ENCODE measurements around the gene TYW3.
"Not testable (repeated sequence)": the region's sequence is repeated elsewhere in the genome, so short reads cannot be mapped to it uniquely, and the experiment has no call there.

The TYW3 gene

DNA sequence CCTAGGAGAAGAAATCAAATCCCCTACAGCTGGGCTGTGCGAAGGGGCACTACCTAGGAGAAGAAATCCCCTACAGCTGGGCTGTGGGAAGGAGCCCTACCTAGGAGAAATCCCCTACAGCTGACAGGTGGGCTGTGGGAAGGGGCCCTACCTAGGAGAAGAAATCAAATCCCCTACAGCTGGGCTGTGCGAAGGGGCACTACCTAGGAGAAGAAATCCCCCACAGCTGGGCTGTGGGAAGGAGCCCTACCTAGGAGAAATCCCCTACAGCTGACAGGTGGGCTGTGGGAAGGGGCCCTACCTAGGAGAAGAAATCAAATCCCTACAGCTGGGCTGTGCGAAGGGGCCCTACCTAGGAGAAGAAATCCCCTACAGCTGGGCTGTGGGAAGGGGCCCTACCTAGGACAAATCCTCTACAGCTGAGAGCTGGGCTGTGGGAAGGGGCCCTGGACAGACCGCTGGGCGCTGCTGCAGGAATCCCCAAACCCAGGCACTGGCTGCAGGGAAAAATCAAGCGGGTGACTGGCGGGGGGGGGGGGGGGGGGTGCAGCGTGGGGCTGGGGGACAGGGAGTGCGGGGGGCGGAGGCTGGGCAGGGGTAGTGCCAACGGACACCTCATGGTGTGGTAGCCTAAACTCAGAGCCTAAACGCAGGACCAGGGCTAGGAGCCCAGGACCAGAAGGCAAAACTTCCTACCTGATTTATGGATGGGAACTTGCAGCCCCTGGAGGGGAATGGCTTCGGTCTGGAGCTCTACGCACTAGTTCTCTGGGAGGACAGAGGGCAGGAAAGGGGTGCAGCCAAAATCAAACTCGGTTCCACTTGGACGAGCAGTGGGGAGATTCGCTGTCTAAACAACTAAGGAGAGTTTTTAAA, 643 bp upstream of the TYW3 start:
- DNase-seq, result peak in 1 of 2 experiments; percentile 44

DNA sequence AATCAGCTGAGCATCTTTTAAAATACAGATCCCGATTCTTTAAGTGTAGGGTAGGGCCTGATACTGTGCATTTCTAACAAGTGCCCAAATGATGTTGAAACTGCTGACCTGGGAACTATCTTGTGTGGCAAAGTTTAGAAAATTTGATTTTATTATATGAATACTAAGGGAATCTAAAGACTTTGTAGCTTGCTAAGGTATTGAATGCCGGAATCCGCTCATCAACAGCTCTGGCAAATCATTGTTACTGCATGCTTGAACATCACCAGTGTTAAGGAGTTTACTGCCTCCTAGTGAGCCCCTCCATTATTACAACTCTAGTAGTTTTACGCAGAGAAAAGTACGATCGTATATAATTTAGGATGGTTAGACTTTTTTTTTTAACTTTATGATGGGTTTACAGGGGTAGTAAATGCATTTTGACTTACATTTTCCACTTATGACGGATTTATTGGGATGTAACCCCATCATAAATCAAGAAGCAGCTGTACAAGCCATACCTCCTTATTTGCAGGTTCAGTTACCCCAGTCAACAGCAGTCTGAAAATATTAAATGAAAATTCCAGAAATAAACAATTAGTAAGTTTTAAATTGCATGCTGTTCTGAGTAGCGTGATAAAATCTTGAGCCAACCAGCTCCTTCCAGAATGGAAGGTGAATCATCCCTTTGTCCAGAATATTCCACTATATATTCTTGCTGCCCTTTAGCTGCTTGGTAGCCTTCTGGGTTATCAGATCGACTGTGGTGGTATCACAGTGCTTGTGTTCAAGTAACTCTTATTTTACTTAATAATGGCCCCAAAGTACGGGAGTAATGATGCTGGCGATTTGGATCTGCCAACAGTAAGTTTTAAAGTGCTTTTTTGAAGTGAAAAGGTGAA, 892 bp downstream of the TYW3 start:
- peak; percentile 87 to 91 for DNase-seq

DNA sequence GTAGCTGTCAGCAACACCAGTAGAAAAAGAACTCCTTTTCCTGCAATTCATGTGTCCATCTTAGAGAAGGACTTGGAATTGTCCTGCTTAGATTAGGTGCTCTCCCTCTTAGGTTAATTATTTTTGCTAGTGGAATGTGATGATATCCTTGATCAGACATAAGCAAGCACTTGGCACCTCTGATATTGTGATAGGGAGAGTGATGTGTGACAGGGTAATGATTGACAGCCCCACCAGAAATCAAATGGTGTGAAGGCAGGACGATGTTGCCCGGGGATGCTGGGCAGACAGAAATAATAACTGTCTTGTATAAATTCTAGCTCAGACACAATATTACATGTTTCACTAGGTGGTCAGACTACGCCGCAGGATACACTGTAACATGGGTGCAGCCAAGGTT, 4.4 kb downstream of the TYW3 start:
- DNase-seq, result no peak

DNA sequence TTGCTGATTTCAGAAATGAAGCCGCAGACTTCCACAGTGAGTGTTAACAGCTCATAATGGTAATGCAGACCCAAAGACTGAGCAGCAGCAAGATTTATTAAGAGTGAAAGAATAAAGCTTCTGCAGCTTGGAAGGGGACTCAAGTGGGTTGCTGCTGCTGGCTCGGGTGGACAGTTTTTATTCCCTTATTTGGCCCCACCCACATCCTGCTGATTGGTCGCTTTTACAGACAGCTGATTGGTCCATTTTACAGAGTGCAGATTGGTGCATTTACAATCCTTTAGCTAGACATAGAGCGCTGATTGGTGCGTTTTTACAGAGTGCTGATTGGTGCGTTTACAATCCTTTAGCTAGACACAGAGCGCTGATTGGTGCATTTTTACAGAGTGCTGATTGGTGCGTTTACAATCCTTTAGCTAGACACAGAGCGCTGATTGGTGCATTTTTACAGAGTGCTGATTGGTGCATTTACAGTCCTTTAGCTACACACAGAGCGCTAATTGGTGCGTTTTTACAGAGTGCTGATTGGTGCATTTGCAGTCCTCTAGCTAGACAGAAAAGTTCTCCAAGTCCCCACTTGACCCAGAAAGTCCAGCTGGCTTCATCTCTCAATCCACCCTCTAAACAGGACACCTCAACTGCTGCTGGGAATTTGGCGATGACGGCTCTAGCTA, 7.5 kb downstream of the TYW3 start:
- DNase-seq, result not testable (repeated sequence)

DNA sequence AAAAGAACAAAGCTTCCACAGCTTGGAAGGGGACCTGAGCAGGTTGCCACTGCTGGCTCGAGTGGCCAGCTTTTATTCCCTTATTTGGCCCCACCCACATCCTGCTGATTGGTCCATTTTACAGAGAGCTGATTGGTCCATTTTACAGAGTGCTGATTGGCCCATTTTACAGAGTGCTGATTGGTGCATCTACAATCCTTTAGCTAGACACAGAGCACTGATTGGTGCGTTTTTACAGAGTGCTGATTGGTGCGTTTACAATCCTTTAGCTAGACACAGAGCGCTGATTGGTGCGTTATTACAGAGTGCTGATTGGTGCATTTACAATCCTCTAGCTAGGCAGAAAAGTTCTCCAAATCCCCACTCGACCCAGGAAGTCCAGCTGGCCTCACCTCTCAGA, 12.3 kb downstream of the TYW3 start:
- DNase-seq, result not testable (repeated sequence)

DNA sequence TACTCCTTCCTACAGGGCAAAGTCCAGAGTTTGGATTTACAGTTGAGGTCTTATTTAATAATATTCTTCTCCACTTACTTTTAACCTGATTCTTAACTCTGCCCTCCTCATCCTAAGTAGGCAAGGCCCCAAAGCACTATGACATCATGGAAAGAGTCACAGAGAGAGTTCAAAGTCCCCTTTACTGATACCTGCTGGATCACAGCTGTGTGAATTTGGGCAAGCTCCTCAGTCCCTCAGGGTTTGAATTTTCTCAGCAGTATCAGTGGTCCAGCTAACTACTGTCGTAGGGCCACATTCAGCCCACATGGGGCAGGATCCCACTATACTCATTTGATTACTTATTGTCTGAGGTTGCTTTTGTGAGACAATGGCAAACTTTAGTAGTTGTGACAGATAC, 16.0 kb downstream of the TYW3 start:
- no peak for DNase-seq

DNA sequence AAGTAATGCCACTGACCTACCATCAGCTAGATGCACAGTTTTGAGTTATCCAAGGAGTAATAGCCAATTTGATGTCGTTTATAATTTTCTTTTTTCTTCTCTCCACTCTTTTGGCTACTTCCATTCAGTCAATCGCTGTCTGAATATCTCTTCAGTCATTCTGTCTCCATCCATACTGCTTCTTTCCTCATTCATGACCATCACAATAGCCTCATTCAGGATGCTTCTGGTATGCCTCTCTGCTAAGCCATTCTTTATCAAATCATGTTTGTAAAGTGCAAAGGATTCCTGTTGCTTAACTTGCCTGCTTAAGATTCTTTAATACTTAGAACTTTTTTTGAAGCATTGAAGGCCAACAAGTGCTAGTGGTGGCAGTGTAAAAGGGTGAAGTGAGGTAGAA, 20.2 kb downstream of the TYW3 start:
- no peak for DNase-seq

DNA sequence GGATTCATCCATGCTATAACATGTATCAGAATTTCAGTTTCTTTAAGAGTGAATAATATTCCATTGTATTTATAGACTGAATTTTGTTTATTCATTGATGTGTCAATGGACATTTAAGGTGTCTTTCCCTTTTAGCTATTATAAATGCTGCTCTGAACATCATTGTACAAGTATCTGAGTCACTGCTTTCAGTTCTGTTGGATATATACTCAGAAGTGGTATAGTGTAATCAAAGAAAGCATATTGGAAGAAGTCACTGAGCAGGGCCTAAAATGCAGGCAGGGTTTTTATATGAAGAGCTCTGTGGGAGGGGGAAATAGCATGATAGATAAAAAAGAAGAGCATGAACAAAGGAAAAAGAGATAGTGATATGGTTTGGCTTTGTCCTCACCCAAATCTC, 22.5 kb downstream of the TYW3 start:
- no peak for DNase-seq

DNA sequence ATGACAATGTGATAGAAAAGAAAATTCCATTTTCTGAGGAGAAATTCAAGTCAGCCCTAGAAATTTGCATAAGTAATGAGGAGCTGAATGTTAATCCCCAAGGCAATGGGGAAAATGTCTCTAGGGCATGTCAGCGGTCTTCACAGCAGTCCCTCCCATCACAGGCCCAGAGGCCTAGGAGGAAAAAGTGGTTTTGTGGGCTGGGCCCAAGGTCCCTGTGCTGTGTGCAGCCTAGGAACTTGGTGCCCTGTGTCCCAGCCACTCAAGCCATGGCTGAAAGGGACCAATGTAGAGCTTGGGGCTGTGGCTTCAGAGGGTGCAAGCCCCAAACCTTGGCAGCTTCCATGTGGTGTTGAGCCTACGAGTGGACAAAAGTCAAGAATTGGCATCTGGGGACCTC, 23.7 kb downstream of the TYW3 start:
- not testable (repeated sequence) for DNase-seq

DNA sequence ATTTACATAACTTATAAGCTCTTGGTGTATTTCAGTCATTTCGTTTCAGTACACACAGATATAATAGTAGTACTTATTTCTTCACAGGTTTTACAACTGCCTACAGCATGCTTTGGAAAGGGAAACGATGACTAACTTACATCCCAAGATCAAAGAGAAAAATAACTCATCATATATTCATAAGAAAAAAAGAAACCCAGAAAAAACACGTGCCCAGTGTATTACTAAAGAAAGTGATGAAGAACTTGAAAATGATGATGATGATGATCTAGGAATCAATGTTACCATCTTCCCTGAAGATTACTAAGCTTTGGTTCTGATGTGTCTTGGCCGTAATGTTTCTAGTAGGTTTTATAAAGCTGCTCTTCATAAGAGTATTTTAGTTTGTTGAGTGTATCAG, 30.9 kb downstream of the TYW3 start:
- DNase-seq, result no peak

DNA sequence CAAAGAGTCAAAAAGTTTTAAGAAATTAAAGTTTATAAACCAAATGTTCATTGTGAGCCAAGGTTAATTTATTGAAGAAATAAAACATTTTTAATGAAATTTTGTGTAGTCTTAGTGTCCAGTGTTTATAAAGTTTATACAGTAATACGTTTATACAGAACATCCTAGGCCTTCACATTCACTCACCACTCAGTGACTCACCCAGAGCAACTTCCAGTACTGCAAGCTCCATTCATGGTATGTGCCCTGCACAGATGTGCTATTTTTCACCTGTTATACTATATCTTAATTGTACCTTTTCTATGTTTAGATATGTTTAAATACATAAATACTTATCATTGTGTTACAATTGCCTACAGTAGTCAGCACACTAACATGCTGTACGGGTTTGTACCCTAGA, 33.6 kb downstream of the TYW3 start:
- DNase-seq, result no peak

DNA sequence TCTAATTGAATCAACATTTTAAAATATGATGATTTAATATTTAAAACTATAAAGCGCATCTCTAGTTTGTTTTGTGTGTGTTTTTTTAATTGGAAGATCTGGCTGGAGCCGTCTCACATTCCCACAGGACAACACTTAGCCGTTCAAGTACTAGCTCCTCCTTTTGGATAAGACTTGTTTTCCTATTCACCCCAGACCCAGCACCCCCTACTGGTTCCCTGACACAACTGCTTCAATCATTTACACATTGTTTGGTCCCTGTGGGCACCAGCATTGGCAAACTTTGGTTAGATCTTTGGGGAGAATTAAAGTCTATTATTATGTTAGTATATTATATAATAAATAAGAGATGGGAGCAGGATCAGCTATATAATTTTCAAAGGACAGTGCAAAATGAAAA, 34.5 kb downstream of the TYW3 start:
- peak; percentile 31 to 57 for DNase-seq

DNA sequence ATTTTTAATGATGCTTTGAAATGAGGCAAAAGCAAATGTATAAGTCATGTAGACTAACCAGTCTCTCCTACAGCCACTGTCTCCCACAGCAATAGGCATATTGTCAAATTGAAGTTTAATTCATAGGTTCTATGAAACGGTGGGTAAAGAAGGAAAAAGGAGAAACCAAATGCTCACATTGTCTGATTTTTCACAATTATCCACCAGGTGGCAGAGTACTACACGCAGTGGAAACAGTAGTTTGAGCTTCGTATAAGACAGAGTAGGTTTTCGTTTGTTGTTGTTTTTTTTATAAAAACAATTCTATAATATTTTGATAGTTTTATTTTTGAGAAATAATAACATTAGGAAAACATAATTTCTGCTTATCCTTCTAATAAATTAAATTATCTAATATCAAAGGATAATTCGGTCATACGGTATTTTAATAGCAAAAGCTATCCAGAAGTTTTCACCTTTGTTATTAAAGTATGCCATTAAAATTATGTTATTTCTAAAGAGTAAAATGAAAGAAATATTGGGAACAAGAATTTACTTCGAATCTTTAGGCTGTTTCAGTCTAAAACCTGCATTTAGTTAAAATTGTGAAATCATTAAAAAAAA, 39.1 kb downstream of the TYW3 start:
- peak; percentile 63 to 82 for DNase-seq

DNA sequence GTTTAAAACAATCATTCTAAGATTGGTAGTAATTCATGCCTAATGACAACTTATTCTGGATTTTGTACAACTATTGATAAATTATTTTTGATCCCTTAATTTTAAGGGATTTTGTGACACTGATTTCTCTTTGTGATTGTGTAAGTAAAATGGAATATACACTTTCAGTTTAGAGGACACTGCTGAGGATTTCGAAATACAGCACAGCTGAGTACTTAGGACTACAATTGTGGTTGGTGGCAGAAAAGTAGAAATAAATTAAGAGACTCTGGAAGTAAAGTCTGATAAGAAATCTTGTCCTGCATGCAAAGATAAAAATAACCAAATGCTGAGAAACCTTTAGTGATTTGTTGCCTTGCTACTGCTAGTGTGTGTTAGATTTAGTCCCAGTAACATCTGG, 40.0 kb downstream of the TYW3 start:
- DNase-seq, result no peak

DNA sequence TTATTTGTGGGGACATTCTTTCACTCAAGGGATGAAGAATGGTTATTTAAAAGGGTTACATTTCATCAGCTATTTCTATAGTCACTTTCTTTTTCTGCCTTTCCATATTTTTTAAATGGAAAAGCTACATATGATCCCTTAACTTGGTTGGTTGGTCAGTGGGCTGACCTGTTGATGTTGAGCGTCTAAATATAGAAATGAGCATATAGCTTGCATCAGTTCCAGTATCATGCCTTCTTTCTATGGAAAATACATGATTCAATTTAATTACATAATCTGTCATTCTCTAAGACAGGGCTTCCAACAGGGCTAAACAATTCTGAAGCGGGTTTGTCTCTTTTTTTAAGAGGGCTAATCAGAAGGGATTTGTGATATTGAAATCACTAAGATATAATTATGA, 40.6 kb downstream of the TYW3 start:
- no peak for DNase-seq

DNA sequence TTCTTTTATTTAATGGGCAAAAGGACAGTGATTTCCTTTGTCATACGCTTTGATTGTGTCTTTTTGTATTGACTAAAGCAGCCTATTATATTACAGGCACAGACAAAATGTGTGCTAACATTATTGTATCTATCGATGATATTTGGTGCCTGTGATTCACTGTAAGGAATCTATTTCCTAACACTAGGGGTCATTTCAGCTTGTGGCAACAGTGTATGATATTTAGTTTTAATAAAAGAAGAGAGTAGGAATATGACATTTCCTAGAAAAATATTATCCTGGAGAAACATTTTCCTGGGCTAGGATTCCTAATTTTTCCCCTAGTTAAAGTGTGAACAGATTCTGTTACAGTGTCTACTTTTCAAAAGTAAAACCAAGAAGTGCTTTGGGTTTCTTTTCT, 42.8 kb downstream of the TYW3 start:
- no peak for DNase-seq

DNA sequence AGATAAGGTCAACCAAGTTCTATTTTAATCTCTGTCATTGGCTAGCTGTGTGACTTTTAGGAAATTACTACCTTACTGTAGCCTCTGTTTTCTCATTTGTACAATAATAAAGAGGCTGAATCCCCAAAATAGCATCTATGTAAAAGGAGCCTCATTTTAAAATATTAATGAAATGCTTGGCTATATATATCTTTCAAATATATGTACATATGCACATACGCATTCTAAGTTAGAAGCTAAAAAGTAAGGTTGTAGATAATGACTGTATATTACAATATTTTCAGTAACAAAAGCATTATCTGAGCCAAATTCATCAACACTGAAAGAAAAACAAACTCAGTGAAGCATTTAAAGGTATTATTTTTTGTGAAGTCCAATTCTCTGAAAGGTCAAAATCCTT, 44.6 kb downstream of the TYW3 start:
- DNase-seq, result no peak

DNA sequence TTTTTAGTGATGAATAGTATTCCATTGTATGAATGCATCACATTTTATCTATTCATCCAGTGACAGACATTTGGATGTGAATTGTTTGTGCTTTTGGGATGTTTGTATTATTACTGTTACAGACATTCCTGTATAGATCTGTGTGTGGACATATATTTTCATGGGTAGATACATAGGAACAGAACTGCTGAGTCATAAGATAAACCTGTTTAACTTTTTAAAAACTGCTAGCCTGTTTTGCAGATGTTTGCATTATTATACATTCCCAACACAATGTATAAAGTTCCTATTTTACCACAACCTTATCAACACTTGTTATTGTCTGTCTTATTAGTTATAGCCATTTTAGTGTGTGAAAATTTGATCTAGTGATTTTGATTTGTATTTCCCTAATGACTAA, 46.8 kb downstream of the TYW3 start:
- DNase-seq, result no peak

DNA sequence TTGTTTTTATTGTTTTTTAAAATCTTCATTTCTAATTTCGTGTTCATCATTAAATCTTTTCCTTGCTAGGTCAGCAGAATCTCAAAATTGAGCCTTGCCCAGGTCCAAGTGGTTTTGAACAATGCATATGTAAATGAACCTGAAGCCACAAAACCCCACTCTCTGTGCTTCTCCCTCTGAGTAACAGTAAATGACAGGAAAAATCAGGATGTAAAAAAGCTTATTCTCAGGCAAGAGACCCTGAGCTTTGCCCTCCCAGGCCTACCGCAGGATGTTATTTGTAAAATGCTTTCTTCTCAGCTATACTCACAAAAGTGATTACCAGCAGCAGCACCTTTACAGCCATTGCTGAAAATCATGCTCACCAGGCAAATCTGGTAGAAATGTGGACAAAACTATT, 47.6 kb downstream of the TYW3 start:
- no peak for DNase-seq

DNA sequence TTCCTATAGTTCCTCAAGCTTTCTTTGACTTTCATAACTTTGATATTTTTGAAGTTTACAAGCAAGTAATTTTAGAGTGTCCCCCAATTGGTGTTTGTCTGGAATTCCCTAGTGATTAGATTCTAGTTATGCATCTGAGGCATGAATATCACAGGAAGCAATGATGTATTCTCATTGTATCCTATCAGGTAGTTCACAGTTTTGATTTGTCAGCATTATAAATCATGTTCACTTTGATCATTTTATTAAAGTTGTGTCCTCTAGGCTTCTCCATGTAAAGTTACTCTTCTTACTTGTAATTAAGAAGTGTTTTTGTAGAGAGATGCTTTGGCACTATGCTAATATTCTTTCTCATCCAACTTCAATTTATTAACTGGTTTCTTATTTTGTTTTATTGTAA, 53.0 kb downstream of the TYW3 start:
- DNase-seq, result no peak

DNA sequence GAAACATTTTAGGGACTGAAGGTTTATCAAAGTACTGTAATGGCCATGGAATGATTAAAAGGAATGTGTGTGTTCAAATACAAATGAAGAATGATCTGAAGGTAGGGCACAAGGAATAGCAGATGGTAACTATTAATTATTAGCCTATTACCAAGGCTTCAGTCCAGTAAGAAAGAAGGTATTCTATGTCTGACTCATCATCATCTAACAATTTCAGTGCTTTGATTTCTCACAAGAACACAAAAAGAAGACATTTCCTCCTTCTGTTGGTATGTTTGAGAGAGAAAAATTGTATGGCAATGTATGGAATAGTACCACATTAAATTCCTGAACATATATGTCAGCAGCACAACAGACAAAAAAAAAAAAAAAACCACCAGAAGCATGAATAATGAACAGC, 57.5 kb downstream of the TYW3 start:
- no peak for DNase-seq

DNA sequence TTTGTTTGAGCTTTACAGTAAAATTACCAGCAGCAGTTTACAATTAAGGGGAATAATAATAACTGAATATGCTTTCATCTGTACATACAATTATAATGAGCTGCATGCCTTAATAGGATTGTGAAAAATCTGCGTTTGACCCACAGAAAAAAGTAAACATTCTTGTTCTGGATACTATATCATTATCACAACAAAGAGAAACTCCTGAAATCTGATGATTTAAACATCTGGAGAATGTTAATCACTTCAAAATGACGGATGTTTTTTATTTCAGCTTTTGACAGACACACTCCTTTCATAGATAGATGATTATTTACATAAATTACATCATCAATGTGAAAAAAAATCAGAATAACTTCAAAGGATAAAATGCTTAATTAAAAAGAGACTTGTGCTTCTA, 58.5 kb downstream of the TYW3 start:
- no peak for DNase-seq

DNA sequence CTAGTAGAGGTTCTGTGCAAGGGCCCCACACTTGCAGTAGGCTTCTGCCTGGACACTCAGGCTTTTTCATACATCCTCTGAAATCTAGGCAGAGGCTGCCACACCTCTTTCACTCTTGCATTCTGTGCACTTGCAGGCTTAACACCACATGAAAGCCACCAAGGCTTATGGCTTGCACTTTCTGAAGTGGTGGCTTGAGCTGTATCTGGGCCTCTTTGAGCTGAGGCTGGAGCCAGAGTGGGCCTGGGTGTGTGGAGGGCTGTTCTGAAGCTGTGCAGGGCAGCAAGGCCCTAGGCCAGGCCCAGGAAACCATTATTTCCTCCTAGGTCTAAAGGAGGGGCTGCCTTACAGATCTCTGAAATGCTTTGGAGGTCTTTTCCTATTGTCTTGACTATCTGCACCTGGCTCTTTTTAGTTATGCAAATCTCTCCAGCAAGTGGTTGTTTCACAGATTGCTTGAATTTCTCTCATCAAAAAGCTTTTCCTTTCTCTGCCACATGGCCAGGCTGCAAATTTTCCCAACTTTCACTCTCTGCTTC, 66.2 kb downstream of the TYW3 start:
- DNase-seq, result no peak
